Hepatocyte (in vitro differentiated cells): ENCODE results near the gene TMCO4.

ENCODE experiments used
- CTCF ChIP-seq: fragments of 200-600 bp; sonication (generic); IDR thresholded peaks from 2 replicates; pipeline ENCODE4 v1.5.1; 2016; ENCODE audit warnings: antibody characterized with exemption, mild to moderate bottlenecking; ENCODE audit not compliant: poor library complexity
- EZH2 ChIP-seq: fragments of 200-600 bp; sonication (generic); IDR thresholded peaks from 2 replicates; pipeline ENCODE4 v1.6.1; 2016; ENCODE audit warnings: antibody characterized with exemption, mild to moderate bottlenecking, borderline replicate concordance

- no peak for TF ChIP-seq CTCF
- no peak for TF ChIP-seq EZH2
These were observed 1.9 kb downstream of the TMCO4 start for GRCh38 chr1:19797827-19798226.
